ENCODE results near the gene RPS6KA4. TPM values are rescaled to one million over a fixed set of nuclear protein-coding genes. Genes with fewer than 3 reads are reported as not detected.
"Not testable (repeated sequence)": the region's sequence is repeated elsewhere in the genome, so short reads cannot be mapped to it uniquely, and the experiment has no call there.

Gene RPS6KA4
- total RNA-seq, 1 donor from 2014 or later: 3.2 TPM

DNA sequence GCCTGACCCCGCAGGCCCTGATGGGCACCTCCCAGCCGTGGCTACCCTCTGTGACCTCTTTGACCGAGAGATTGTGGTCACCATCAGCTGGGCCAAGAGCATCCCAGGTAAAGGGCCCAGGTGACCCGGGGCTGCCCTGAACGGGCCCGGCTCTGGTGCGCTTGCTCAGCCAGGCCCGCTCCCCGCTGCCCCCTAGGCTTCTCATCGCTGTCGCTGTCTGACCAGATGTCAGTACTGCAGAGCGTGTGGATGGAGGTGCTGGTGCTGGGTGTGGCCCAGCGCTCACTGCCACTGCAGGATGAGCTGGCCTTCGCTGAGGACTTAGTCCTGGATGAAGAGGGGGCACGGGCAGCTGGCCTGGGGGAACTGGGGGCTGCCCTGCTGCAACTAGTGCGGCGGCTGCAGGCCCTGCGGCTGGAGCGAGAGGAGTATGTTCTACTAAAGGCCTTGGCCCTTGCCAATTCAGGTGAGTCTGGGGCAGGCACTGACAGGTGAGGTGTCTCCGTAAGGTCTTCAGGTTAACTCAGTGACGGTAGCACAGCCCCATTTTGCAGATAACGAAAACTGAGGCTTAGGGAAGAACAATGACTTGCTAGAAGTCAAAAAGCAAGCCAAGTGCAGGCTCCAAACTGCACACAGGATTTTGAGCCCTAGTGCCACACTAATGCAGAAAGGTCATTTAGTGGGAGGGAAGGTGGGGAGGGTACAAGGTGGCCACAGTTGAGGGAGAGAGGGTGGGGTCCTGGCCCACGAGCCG lies 44.0 kb upstream of the RPS6KA4 start:
- no peak for DNase-seq
- H3K27me3 Mint-ChIP-seq (ENCODE audit: unreplicated experiment): peaks cover 17% of the 10 kb centered on the region
- H3K4me1 Mint-ChIP-seq (ENCODE audit: low read depth, unreplicated experiment): peaks cover 21% of the 10 kb centered on the region
- peaks cover 10% of the 10 kb centered on the region for H3K9me3 Mint-ChIP-seq (ENCODE audit: unreplicated experiment)
- no peak overlapping the region for H3K27ac Mint-ChIP-seq (ENCODE audit: unreplicated experiment)
- H3K4me3 Mint-ChIP-seq (ENCODE audit: unreplicated experiment): no peak overlapping the region
- H3K36me3 Mint-ChIP-seq (ENCODE audit: unreplicated experiment): no peaks in the 10 kb centered on the region
- TF ChIP-seq, protein P1, sequence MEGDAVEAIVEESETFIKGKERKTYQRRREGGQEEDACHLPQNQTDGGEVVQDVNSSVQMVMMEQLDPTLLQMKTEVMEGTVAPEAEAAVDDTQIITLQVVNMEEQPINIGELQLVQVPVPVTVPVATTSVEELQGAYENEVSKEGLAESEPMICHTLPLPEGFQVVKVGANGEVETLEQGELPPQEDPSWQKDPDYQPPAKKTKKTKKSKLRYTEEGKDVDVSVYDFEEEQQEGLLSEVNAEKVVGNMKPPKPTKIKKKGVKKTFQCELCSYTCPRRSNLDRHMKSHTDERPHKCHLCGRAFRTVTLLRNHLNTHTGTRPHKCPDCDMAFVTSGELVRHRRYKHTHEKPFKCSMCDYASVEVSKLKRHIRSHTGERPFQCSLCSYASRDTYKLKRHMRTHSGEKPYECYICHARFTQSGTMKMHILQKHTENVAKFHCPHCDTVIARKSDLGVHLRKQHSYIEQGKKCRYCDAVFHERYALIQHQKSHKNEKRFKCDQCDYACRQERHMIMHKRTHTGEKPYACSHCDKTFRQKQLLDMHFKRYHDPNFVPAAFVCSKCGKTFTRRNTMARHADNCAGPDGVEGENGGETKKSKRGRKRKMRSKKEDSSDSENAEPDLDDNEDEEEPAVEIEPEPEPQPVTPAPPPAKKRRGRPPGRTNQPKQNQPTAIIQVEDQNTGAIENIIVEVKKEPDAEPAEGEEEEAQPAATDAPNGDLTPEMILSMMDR (IDR thresholded peaks at IDR 0.05; ENCODE audit: partially characterized antibody, unreplicated experiment): no peak

DNA sequence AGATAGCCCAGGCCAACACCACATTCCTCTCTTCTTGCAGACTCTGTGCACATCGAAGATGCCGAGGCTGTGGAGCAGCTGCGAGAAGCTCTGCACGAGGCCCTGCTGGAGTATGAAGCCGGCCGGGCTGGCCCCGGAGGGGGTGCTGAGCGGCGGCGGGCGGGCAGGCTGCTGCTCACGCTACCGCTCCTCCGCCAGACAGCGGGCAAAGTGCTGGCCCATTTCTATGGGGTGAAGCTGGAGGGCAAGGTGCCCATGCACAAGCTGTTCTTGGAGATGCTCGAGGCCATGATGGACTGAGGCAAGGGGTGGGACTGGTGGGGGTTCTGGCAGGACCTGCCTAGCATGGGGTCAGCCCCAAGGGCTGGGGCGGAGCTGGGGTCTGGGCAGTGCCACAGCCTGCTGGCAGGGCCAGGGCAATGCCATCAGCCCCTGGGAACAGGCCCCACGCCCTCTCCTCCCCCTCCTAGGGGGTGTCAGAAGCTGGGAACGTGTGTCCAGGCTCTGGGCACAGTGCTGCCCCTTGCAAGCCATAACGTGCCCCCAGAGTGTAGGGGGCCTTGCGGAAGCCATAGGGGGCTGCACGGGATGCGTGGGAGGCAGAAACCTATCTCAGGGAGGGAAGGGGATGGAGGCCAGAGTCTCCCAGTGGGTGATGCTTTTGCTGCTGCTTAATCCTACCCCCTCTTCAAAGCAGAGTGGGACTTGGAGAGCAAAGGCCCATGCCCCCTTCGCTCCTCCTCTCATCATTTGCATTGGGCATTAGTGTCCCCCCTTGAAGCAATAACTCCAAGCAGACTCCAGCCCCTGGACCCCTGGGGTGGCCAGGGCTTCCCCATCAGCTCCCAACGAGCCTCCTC lies 43.1 kb upstream of the RPS6KA4 start:
- H3K9me3 Mint-ChIP-seq (ENCODE audit: unreplicated experiment): peaks cover 12% of the 10 kb centered on the region
- H3K4me3 Mint-ChIP-seq (ENCODE audit: unreplicated experiment): peak overlapping the region; percentile 95
- H3K27ac Mint-ChIP-seq (ENCODE audit: unreplicated experiment): not testable (repeated sequence)

DNA sequence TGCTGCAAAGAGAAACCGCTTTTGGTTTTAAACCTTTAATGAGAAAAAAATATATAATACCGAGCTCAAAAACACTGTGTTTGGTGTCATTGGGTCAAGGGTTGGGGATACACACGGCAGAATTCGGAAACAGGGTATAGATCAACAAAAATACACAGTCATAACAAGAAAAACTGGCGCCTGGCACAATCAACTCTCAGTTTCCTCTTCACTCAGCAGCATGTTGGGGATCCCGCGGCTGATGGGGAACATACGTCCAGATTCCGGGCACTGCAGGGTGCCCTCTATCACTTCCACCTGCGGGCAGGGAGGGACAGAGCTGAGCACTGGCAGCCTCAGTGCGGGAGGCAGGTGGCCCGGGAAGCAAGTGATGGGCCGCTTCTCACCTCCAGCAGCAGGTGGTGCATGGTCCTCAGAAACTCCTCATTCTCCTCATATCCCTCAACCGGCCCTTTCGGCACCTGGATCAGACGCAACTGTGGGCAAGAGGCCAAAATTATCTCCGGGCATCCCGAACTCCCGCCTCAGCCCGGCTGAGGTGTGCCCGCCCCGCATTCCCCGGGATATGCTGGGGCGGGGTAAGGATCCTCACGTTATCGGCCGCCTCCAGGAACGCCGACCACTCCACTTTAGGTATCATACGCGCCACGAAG lies 42.2 kb upstream of the RPS6KA4 start:
- Mint-ChIP-seq H3K4me1 (ENCODE audit: low read depth, unreplicated experiment) (peaks cover 25% of the 10 kb centered on the region), H3K27ac (ENCODE audit: unreplicated experiment) (peak overlapping the region; percentile 75), H3K4me3 (ENCODE audit: unreplicated experiment) (peak overlapping the region; percentile 95), H3K36me3 (ENCODE audit: unreplicated experiment) (peaks cover 4% of the 10 kb centered on the region), H3K9me3 (ENCODE audit: unreplicated experiment) (peaks cover 14% of the 10 kb centered on the region), H3K27me3 (ENCODE audit: unreplicated experiment) (peaks cover 19% of the 10 kb centered on the region)
- no peak for DNase-seq
- TF ChIP-seq, protein P1 (IDR thresholded peaks at IDR 0.05; ENCODE audit: partially characterized antibody, unreplicated experiment): no peak

More for the DNA sequence above, 43.1 kb upstream of the RPS6KA4 start:
- H3K27me3 Mint-ChIP-seq (ENCODE audit: unreplicated experiment): peaks cover 18% of the 10 kb centered on the region
- peaks cover 22% of the 10 kb centered on the region for H3K4me1 Mint-ChIP-seq (ENCODE audit: low read depth, unreplicated experiment)
- DNase-seq; H3K36me3 Mint-ChIP-seq (ENCODE audit: unreplicated experiment): not testable (repeated sequence)

DNA sequence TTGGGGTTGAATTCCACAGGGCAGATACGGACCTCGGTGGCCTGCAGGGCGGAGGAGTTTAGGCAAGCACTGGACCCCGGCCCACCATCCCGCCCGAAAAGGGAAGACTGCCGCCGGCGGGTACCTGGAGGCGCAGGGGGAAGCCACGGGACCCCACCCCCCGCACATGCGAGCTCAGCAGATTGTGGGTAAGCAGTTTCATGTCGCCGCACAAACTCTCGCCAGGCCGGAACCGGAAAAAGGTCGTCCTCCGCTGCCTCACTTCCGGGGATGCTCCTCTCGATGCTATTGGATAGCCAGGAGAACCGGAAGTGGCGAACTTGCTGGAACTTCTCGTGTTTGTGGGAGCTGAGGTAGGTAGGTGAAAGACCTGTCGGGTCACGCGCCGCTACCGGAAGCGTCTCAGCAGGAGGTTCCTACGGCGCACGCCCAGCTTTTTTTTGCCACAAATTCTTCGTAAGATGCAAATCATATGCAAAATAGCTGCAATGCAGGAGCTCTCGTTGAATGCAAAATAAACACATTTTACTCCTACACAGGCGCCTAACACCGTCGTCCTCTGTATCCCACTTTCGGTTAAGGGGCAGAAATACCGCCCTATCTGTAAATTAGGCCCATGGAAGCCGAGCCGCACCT lies 41.5 kb upstream of the RPS6KA4 start, which contains the start of gene TRMT112:
TSS of gene TRMT112 (minus strand) at position 235 of the 636 bp plus-strand sequence. CDS start at position 202, 33 bp downstream.
- Mint-ChIP-seq H3K9me3 (ENCODE audit: unreplicated experiment) (peaks cover 14% of the 10 kb centered on the region), H3K4me1 (ENCODE audit: low read depth, unreplicated experiment) (peaks cover 26% of the 10 kb centered on the region), H3K27ac (ENCODE audit: unreplicated experiment) (peak within 1 kb of the TSS; percentile 98), H3K4me3 (ENCODE audit: unreplicated experiment) (peak within 1 kb of the TSS; percentile 95), H3K27me3 (ENCODE audit: unreplicated experiment) (peaks cover 19% of the 10 kb centered on the region), H3K36me3 (ENCODE audit: unreplicated experiment) (peaks cover 4% of the 10 kb centered on the region)
- TF ChIP-seq, protein P1 (IDR thresholded peaks at IDR 0.05; ENCODE audit: partially characterized antibody, unreplicated experiment): no peak
- peak; percentile 84 for DNase-seq

Data from glutamatergic neuron (in vitro differentiated cells).